Endothelial cell of umbilical vein (primary cell): Measurements from ENCODE around the gene U2AF2. TPM values are rescaled to one million over a fixed set of nuclear protein-coding genes. Genes with fewer than 3 reads are reported as not detected.

Experiments
- BruUV-seq: library from RNA; stranded (reverse); fragments of 400-500 nt; replicated peaks from 2 replicates; lab custom pipeline; 2021; lab: Mats Ljungman, UMichigan
- CTCF ChIA-PET: fragments of 300-600, 350-600 bp; sonication (Branson Sonifier 250); formaldehyde crosslinking; loops from one replicate; lab custom pipeline; 2021; ENCODE audit warnings: antibody characterized with exemption, inconsistent platforms; lab: Charles Lee
- POLR2A ChIA-PET: fragments of 300-600, 350-600 bp; sonication (Branson Sonifier 250); formaldehyde crosslinking; loops from one replicate; lab custom pipeline; 2021; ENCODE audit warnings: antibody characterized with exemption, inconsistent platforms; lab: Charles Lee
- DNase-seq: peaks from one replicate; pipeline ENCODE4 v3.0.0-alpha.2; 2011; ENCODE audit warnings: low read depth, low spot score
- FAIRE-seq: peaks from 2 replicates; lab custom pipeline; 2011; peaks lifted over from hg19 to GRCh38; lab: Jason Lieb, UNC
- H2AFZ ChIP-seq: 2 replicates; pipeline ENCODE4 v1.6.0; 2012; ENCODE audit warnings: low read depth, low read length, control low read depth, inconsistent platforms
- H3K27ac ChIP-seq: 2 replicates; pipeline ENCODE4 v1.5.1; 2011; ENCODE audit warnings: low read depth, mild to moderate bottlenecking, control low read depth, low read length, moderate library complexity; ENCODE audit not compliant: insufficient read depth
- H3K27me3 ChIP-seq, 2 experiments: 2 replicates each; pipeline versions ENCODE4 v1.6.0 to v1.6.1; 2011; ENCODE audit warnings: low read length in 2 of 2, mixed read lengths in 1 of 2; ENCODE audit not compliant: control insufficient read depth in 2 of 2, insufficient read depth in 2 of 2
- H3K36me3 ChIP-seq, 2 experiments: 2 replicates in 1 of 2; 3 replicates in 1 of 2; pipeline ENCODE4 v1.5.1; 2011; ENCODE audit warnings: low read length in 2 of 2, mild to moderate bottlenecking in 1 of 2, moderate library complexity in 1 of 2; ENCODE audit not compliant: control insufficient read depth in 2 of 2, insufficient read depth in 2 of 2; ENCODE audit errors: extremely low read depth in 1 of 2
- H3K4me1 ChIP-seq: 3 replicates; pipeline ENCODE4 v1.5.1; 2011; ENCODE audit warnings: mild to moderate bottlenecking, low read length; ENCODE audit not compliant: control insufficient read depth, insufficient read depth; ENCODE audit errors: extremely low read depth
- H3K4me2 ChIP-seq: 2 replicates; pipeline ENCODE4 v1.6.1; 2011; ENCODE audit warnings: low read length, control low read depth, mixed read lengths; ENCODE audit not compliant: insufficient read depth
- H3K4me3 ChIP-seq, 3 experiments: fragments of 200-600 bp in 1 of 3; sonication (generic), shearing (Covaris generic) in 1 of 3; replicated peaks in 1 of 3; 2 replicates each; pipeline ENCODE4 v1.5.1; 2011 to 2016; ENCODE audit warnings: control low read depth in 3 of 3, low read length in 3 of 3, mild to moderate bottlenecking in 2 of 3, inconsistent platforms in 1 of 3, low read depth in 1 of 3, moderate library complexity in 1 of 3; ENCODE audit not compliant: insufficient read depth in 1 of 3
- H3K79me2 ChIP-seq: 2 replicates; pipeline ENCODE4 v1.6.0; 2012; ENCODE audit warnings: low read length, inconsistent platforms; ENCODE audit not compliant: control insufficient read depth, insufficient read depth
- H3K9ac ChIP-seq: replicated peaks from 2 replicates; pipeline ENCODE3; 2011; ENCODE audit warnings: low read length, control low read depth; ENCODE audit not compliant: insufficient read depth; ENCODE audit errors: extremely low read depth
- H3K9me1 ChIP-seq: replicated peaks from 3 replicates; pipeline ENCODE4 v1.6.0; 2011; ENCODE audit warnings: mild to moderate bottlenecking, low read length; ENCODE audit not compliant: control insufficient read depth, insufficient read depth; ENCODE audit errors: extremely low read depth
- H3K9me3 ChIP-seq: replicated peaks from 2 replicates; pipeline ENCODE4 v1.5.1; 2012; ENCODE audit warnings: low read length, inconsistent platforms; ENCODE audit not compliant: control insufficient read depth, insufficient read depth
- H4K20me1 ChIP-seq: replicated peaks from 2 replicates; pipeline ENCODE3; 2011; ENCODE audit warnings: mild to moderate bottlenecking, low read length; ENCODE audit not compliant: control insufficient read depth, insufficient read depth; ENCODE audit errors: extremely low read depth
- EZH2 ChIP-seq: IDR thresholded peaks from 2 replicates; pipeline ENCODE4 v1.6.1; 2012; ENCODE audit warnings: borderline replicate concordance, low read depth, mild to moderate bottlenecking, moderate library complexity, low read length, inconsistent platforms; ENCODE audit not compliant: severe bottlenecking
- FOS ChIP-seq: IDR thresholded peaks from 2 replicates; pipeline ENCODE4 v1.6.1; 2011; ENCODE audit warnings: mild to moderate bottlenecking, low read length, moderate library complexity, borderline replicate concordance; ENCODE audit not compliant: insufficient read depth
- GATA2 ChIP-seq: IDR thresholded peaks from 2 replicates; pipeline ENCODE4 v1.7.0; 2011; ENCODE audit warnings: low read depth, mild to moderate bottlenecking, moderate library complexity, mixed read lengths, low read length; ENCODE audit not compliant: insufficient read length, insufficient read depth
- JUN ChIP-seq: IDR thresholded peaks from 2 replicates; pipeline ENCODE4 v1.6.1; 2011; ENCODE audit warnings: borderline replicate concordance, low read depth; ENCODE audit not compliant: insufficient read length, insufficient read depth
- MAX ChIP-seq: IDR thresholded peaks from 2 replicates; pipeline ENCODE4 v1.6.1; 2011; ENCODE audit not compliant: insufficient read depth, insufficient read length
- MYC ChIP-seq: IDR thresholded peaks from one replicate; pipeline ENCODE4 v1.6.1; 2011; ENCODE audit warnings: mild to moderate bottlenecking, low read depth, low read length
- POLR2A ChIP-seq: IDR thresholded peaks from 2 replicates; pipeline ENCODE4 v1.6.1; 2012; ENCODE audit warnings: low read depth, mild to moderate bottlenecking, control low read depth, low read length
- POLR2AphosphoS5 ChIP-seq: IDR thresholded peaks from 2 replicates; pipeline ENCODE4 v1.6.1; 2012; ENCODE audit warnings: low read depth, mild to moderate bottlenecking, control low read depth, low read length, moderate library complexity; ENCODE audit not compliant: insufficient read depth
- dilution Hi-C: fragments of 300-500 bp; cut with MboI; formaldehyde crosslinking; loops from one replicate; pipeline ENCODE4 v1.15.0; 2019; ENCODE audit warnings: low sequenced_read_pairs; ENCODE audit not compliant: extremely low pct_ligation_motif_present
- intact Hi-C: fragments of 100-400 bp; cut with micrococcal nuclease; formaldehyde crosslinking; loops from one replicate; pipeline ENCODE4 v1.10.0; 2022
- polyA plus RNA-seq, 4 experiments: library from polyadenylated mRNA; depleted of rRNA in 3 of 4; stranded (reverse) in 3 of 4; unstranded in 1 of 4; fragments of >200 nt; gene quantifications; 2 replicates each; pipeline versions ENCODE4 v1.2.1 to v1.2.3, GENCODE V29; 2011 to 2012; ENCODE audit warnings: missing spikeins in 1 of 4
- total RNA-seq: library from RNA; stranded (reverse); gene quantifications from 2 replicates; pipeline ENCODE4 v1.2.3, GENCODE V29; 2021
- TF ChIP-seq, protein P1 (sequence below), 2 donors: IDR thresholded peaks; 1 replicate in 1 of 2; 2 replicates in 1 of 2; pipeline ENCODE4 v1.5.1; 2011; ENCODE audit warnings: low read length in 2 of 2, mild to moderate bottlenecking in 2 of 2, moderate library complexity in 2 of 2, control low read depth in 1 of 2, inconsistent platforms in 1 of 2, low read depth in 1 of 2; ENCODE audit not compliant: insufficient read depth in 1 of 2; ENCODE audit errors: extremely low read depth in 1 of 2

Gene U2AF2
- total and polyA plus RNA-seq, 2 donors (not counting 3 experiments of a cell fraction or from before 2014, with no cell fraction given) = 183 to 259 TPM

GRCh38 chr19:55660991-55661390 lies 6.2 kb downstream of the U2AF2 start:
- intact Hi-C loops = no loop called here
- FAIRE-seq (no peak), DNase-seq (no peak)
- no peaks in the 10 kb centered on the region for H3K27me3 ChIP-seq
- ChIA-PET CTCF (no interaction called here), POLR2A (no interaction called here)
- H3K36me3 ChIP-seq = peaks cover 14 to 54% of the 10 kb centered on the region in 2 experiments
- H3K9me3 ChIP-seq = no peaks in the 10 kb centered on the region
- TF ChIP-seq, protein P1, sequence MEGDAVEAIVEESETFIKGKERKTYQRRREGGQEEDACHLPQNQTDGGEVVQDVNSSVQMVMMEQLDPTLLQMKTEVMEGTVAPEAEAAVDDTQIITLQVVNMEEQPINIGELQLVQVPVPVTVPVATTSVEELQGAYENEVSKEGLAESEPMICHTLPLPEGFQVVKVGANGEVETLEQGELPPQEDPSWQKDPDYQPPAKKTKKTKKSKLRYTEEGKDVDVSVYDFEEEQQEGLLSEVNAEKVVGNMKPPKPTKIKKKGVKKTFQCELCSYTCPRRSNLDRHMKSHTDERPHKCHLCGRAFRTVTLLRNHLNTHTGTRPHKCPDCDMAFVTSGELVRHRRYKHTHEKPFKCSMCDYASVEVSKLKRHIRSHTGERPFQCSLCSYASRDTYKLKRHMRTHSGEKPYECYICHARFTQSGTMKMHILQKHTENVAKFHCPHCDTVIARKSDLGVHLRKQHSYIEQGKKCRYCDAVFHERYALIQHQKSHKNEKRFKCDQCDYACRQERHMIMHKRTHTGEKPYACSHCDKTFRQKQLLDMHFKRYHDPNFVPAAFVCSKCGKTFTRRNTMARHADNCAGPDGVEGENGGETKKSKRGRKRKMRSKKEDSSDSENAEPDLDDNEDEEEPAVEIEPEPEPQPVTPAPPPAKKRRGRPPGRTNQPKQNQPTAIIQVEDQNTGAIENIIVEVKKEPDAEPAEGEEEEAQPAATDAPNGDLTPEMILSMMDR (IDR thresholded peaks at IDR 0.05; ENCODE audit: extremely low read depth in 1 of 2, insufficient read depth in 1 of 2, low read depth in 1 of 2, low read length in 2 of 2) = no peak
- TF ChIP-seq JUN (no peak), GATA2 (no peak), MYC (no peak), EZH2 (no peak), POLR2AphosphoS5 (no peak), POLR2A (no peak), FOS (no peak), MAX (no peak)
- H4K20me1 ChIP-seq = peaks cover 12% of the 10 kb centered on the region
- no peaks in the 10 kb centered on the region for H3K9me1 ChIP-seq
- peaks cover 93% of the 10 kb centered on the region for H3K79me2 ChIP-seq
- H3K9ac ChIP-seq = no peak overlapping the region
- no peak overlapping the region for H2AFZ ChIP-seq
- peaks cover 25% of the 10 kb centered on the region for H3K4me1 ChIP-seq
- H3K4me3 ChIP-seq = no peak overlapping the region
- no peak overlapping the region for H3K27ac ChIP-seq
- dilution Hi-C loops = no loop called here
- BruUV-seq = no TSS peak
- H3K4me2 ChIP-seq = no peak overlapping the region
